Rectal smooth muscle tissue (tissue), 1 donor: Measurements from ENCODE around the gene SALL4.
"Not testable (repeated sequence)": the region's sequence is repeated elsewhere in the genome, so short reads cannot be mapped to it uniquely, and the experiment has no call there.

Source experiments
- H3K27ac ChIP-seq: one replicate; pipeline ENCODE4 v1.7.0; 2013; ENCODE audit warnings: low read depth, low read length, inconsistent platforms
- H3K27me3 ChIP-seq: one replicate; pipeline ENCODE4 v1.7.0; 2013; ENCODE audit warnings: low read length; ENCODE audit not compliant: control insufficient read depth, insufficient read depth
- H3K36me3 ChIP-seq: one replicate; pipeline ENCODE4 v1.7.0; 2013; ENCODE audit warnings: low read length; ENCODE audit not compliant: control insufficient read depth, insufficient read depth
- H3K4me1 ChIP-seq: one replicate; pipeline ENCODE4 v1.7.0; 2013; ENCODE audit warnings: low read length; ENCODE audit not compliant: control insufficient read depth, insufficient read depth
- H3K4me3 ChIP-seq: one replicate; pipeline ENCODE4 v1.7.0; 2013; ENCODE audit warnings: low read length
- H3K9ac ChIP-seq: one replicate; pipeline ENCODE4 v1.7.0; 2013; ENCODE audit warnings: low read length

The SALL4 gene

GRCh38 chr20:51800060-51800871 lies 2.1 kb downstream of the SALL4 start:
- no peak overlapping the region for H3K27ac ChIP-seq
- no peaks in the 10 kb centered on the region for H3K36me3 ChIP-seq
- H3K27me3 ChIP-seq = peaks cover 18% of the 10 kb centered on the region
- H3K4me1 ChIP-seq = no peaks in the 10 kb centered on the region
- peak overlapping the region; percentile 58 for H3K4me3 ChIP-seq
- no peak overlapping the region for H3K9ac ChIP-seq

GRCh38 chr20:51799401-51799860 lies 2.9 kb downstream of the SALL4 start:
- Histone ChIP-seq H3K4me3 (no peak overlapping the region), H3K9ac (no peak overlapping the region), H3K27ac (no peak overlapping the region), H3K27me3 (peaks cover 18% of the 10 kb centered on the region), H3K36me3 (no peaks in the 10 kb centered on the region), H3K4me1 (no peaks in the 10 kb centered on the region)

GRCh38 chr20:51797357-51798025 lies 4.8 kb downstream of the SALL4 start:
- peaks cover 18% of the 10 kb centered on the region for H3K27me3 ChIP-seq
- H3K4me3 ChIP-seq = no peak overlapping the region
- no peaks in the 10 kb centered on the region for H3K36me3 ChIP-seq
- H3K9ac ChIP-seq = no peak overlapping the region
- H3K27ac ChIP-seq = no peak overlapping the region
- H3K4me1 ChIP-seq = no peaks in the 10 kb centered on the region

GRCh38 chr20:51796340-51796739 lies 6.0 kb downstream of the SALL4 start:
- no peaks in the 10 kb centered on the region for H3K36me3 ChIP-seq
- peaks cover 10% of the 10 kb centered on the region for H3K27me3 ChIP-seq
- no peak overlapping the region for H3K27ac ChIP-seq
- no peaks in the 10 kb centered on the region for H3K4me1 ChIP-seq
- no peak overlapping the region for H3K4me3 ChIP-seq
- no peak overlapping the region for H3K9ac ChIP-seq

GRCh38 chr20:51792960-51793359 lies 9.4 kb downstream of the SALL4 start:
- H3K27ac ChIP-seq = no peak overlapping the region
- no peaks in the 10 kb centered on the region for H3K4me1 ChIP-seq
- H3K36me3 ChIP-seq = no peaks in the 10 kb centered on the region
- H3K27me3 ChIP-seq = no peaks in the 10 kb centered on the region
- H3K9ac ChIP-seq = no peak overlapping the region
- no peak overlapping the region for H3K4me3 ChIP-seq

- no peaks in the 10 kb centered on the region for H3K27me3 ChIP-seq
These were observed 10.7 kb downstream of the SALL4 start for GRCh38 chr20:51791626-51792025.

GRCh38 chr20:51790256-51790655 lies 12.1 kb downstream of the SALL4 start:
- no peaks in the 10 kb centered on the region for H3K27me3 ChIP-seq

More at GRCh38 chr20:51791626-51792025, 10.7 kb downstream of the SALL4 start:
- H3K9ac ChIP-seq = no peak overlapping the region
- no peaks in the 10 kb centered on the region for H3K4me1 ChIP-seq
- H3K36me3 ChIP-seq = no peaks in the 10 kb centered on the region
- no peak overlapping the region for H3K4me3 ChIP-seq
- no peak overlapping the region for H3K27ac ChIP-seq

GRCh38 chr20:51789434-51789833 lies 12.9 kb downstream of the SALL4 start:
- Histone ChIP-seq H3K36me3 (no peaks in the 10 kb centered on the region), H3K27me3 (no peaks in the 10 kb centered on the region), H3K4me3 (no peak overlapping the region), H3K9ac (no peak overlapping the region), H3K4me1 (no peaks in the 10 kb centered on the region), H3K27ac (no peak overlapping the region)

More at GRCh38 chr20:51790256-51790655, 12.1 kb downstream of the SALL4 start:
- no peak overlapping the region for H3K27ac ChIP-seq
- H3K4me3 ChIP-seq = no peak overlapping the region
- no peaks in the 10 kb centered on the region for H3K36me3 ChIP-seq
- no peaks in the 10 kb centered on the region for H3K4me1 ChIP-seq
- no peak overlapping the region for H3K9ac ChIP-seq

GRCh38 chr20:51788822-51789221 lies 13.5 kb downstream of the SALL4 start:
- Histone ChIP-seq H3K27me3 (no peaks in the 10 kb centered on the region), H3K27ac (no peak overlapping the region), H3K4me3 (no peak overlapping the region), H3K36me3 (no peaks in the 10 kb centered on the region), H3K9ac (no peak overlapping the region), H3K4me1 (no peaks in the 10 kb centered on the region)

- Histone ChIP-seq H3K4me1 (no peaks in the 10 kb centered on the region), H3K4me3 (no peak overlapping the region), H3K27me3 (no peaks in the 10 kb centered on the region), H3K27ac (no peak overlapping the region), H3K36me3 (no peaks in the 10 kb centered on the region), H3K9ac (no peak overlapping the region)
These were observed 18.0 kb downstream of the SALL4 start for GRCh38 chr20:51784299-51784698.

- not testable (repeated sequence) for H3K4me1 ChIP-seq, H3K9ac ChIP-seq, H3K27ac ChIP-seq, H3K36me3 ChIP-seq, H3K4me3 ChIP-seq, H3K27me3 ChIP-seq
These were observed 24.0 kb downstream of the SALL4 start for GRCh38 chr20:51778229-51778759.

GRCh38 chr20:51775241-51775640 lies 27.1 kb downstream of the SALL4 start:
- no peaks in the 10 kb centered on the region for H3K27me3 ChIP-seq
- no peak overlapping the region for H3K4me3 ChIP-seq
- no peak overlapping the region for H3K9ac ChIP-seq
- H3K4me1 ChIP-seq = no peaks in the 10 kb centered on the region
- H3K27ac ChIP-seq = no peak overlapping the region
- H3K36me3 ChIP-seq = no peaks in the 10 kb centered on the region
